Parathyroid adenoma (tissue), 2 donors: ENCODE measurements around the gene EPS8.

Experiments used
- H2AFZ ChIP-seq: fragments of 300-600 bp; sonication (generic); one replicate; pipeline ENCODE4 v1.7.0; 2017; ENCODE audit warnings: antibody characterized with exemption, mild to moderate bottlenecking
- H3K27ac ChIP-seq: fragments of 300-600 bp; sonication (generic); one replicate; pipeline ENCODE4 v1.7.0; 2017
- H3K27me3 ChIP-seq: fragments of 300-600 bp; sonication (generic); one replicate; pipeline ENCODE4 v1.7.0; 2017; ENCODE audit warnings: low read length; ENCODE audit not compliant: control insufficient read depth, insufficient read depth
- H3K36me3 ChIP-seq: fragments of 300-600 bp; sonication (generic); one replicate; pipeline ENCODE4 v1.7.0; 2017; ENCODE audit warnings: low read length; ENCODE audit not compliant: control insufficient read depth, insufficient read depth
- H3K4me1 ChIP-seq: fragments of 300-600 bp; sonication (generic); one replicate; pipeline ENCODE4 v1.7.0; 2017; ENCODE audit warnings: control low read depth
- H3K4me2 ChIP-seq: fragments of 300-600 bp; sonication (generic); one replicate; pipeline ENCODE4 v1.7.0; 2017; ENCODE audit warnings: low read length
- H3K4me3 ChIP-seq: fragments of 300-600 bp; sonication (generic); one replicate; pipeline ENCODE4 v1.7.0; 2017; ENCODE audit warnings: low read depth, low read length
- H3K79me2 ChIP-seq: fragments of 300-600 bp; sonication (generic); one replicate; pipeline ENCODE4 v1.7.0; 2017; ENCODE audit warnings: control low read depth
- H3K9ac ChIP-seq: fragments of 300-600 bp; sonication (generic); one replicate; pipeline ENCODE4 v1.7.0; 2017; ENCODE audit warnings: mild to moderate bottlenecking
- H3K9me3 ChIP-seq: fragments of 300-600 bp; sonication (generic); one replicate; pipeline ENCODE4 v1.7.0; 2017; ENCODE audit warnings: low read length; ENCODE audit not compliant: control insufficient read depth
- CTCF ChIP-seq: fragments of 300-600 bp; sonication (generic); IDR thresholded peaks from one replicate; pipeline ENCODE4 v1.7.0; 2017; ENCODE audit warnings: antibody characterized with exemption, mild to moderate bottlenecking
- donor health status: primary hyperparathyroidism.

EPS8 gene

GRCh38 chr12:15649347-15649746 is 139.8 kb downstream of the EPS8 start:
- Histone ChIP-seq H3K4me1 (no peaks in the 10 kb centered on the region), H3K27me3 (no peaks in the 10 kb centered on the region), H3K27ac (no peak overlapping the region)

GRCh38 chr12:15648558-15648957 is 140.6 kb downstream of the EPS8 start:
- TF ChIP-seq CTCF: no peak
- H2AFZ ChIP-seq: no peak overlapping the region
- H3K4me2 ChIP-seq: no peak overlapping the region
- no peak overlapping the region for H3K27ac ChIP-seq
- no peaks in the 10 kb centered on the region for H3K27me3 ChIP-seq
- H3K36me3 ChIP-seq: no peaks in the 10 kb centered on the region
- H3K4me1 ChIP-seq: no peaks in the 10 kb centered on the region
- H3K9me3 ChIP-seq: no peaks in the 10 kb centered on the region
- H3K4me3 ChIP-seq: no peak overlapping the region
- no peak overlapping the region for H3K9ac ChIP-seq
- H3K79me2 ChIP-seq: no peaks in the 10 kb centered on the region

More at GRCh38 chr12:15649347-15649746, 139.8 kb downstream of the EPS8 start:
- no peak for TF ChIP-seq CTCF
- Histone ChIP-seq H3K79me2 (no peaks in the 10 kb centered on the region), H2AFZ (no peak overlapping the region), H3K4me3 (no peak overlapping the region), H3K9ac (no peak overlapping the region), H3K36me3 (no peaks in the 10 kb centered on the region), H3K4me2 (no peak overlapping the region), H3K9me3 (no peaks in the 10 kb centered on the region)

- Histone ChIP-seq H3K9me3 (no peaks in the 10 kb centered on the region), H3K27me3 (no peaks in the 10 kb centered on the region), H3K9ac (no peak overlapping the region), H3K27ac (no peak overlapping the region), H3K36me3 (no peaks in the 10 kb centered on the region), H3K4me3 (no peak overlapping the region), H2AFZ (no peak overlapping the region), H3K79me2 (no peaks in the 10 kb centered on the region), H3K4me2 (no peak overlapping the region), H3K4me1 (no peaks in the 10 kb centered on the region)
- no peak for TF ChIP-seq CTCF
Observed at GRCh38 chr12:15646581-15646980, 142.6 kb downstream of the EPS8 start.

- Histone ChIP-seq H3K27me3 (no peaks in the 10 kb centered on the region), H2AFZ (no peak overlapping the region), H3K79me2 (no peaks in the 10 kb centered on the region), H3K4me2 (no peak overlapping the region), H3K4me1 (no peaks in the 10 kb centered on the region), H3K4me3 (no peak overlapping the region), H3K9ac (no peak overlapping the region), H3K27ac (no peak overlapping the region), H3K36me3 (no peaks in the 10 kb centered on the region), H3K9me3 (no peaks in the 10 kb centered on the region)
- no peak for TF ChIP-seq CTCF
Observed at GRCh38 chr12:15644700-15645099, 144.5 kb downstream of the EPS8 start.

- H3K4me1 ChIP-seq: no peaks in the 10 kb centered on the region
- no peak overlapping the region for H3K9ac ChIP-seq
- H3K4me2 ChIP-seq: no peak overlapping the region
- H3K9me3 ChIP-seq: no peaks in the 10 kb centered on the region
- no peaks in the 10 kb centered on the region for H3K27me3 ChIP-seq
- no peak overlapping the region for H3K4me3 ChIP-seq
- H3K27ac ChIP-seq: no peak overlapping the region
- H2AFZ ChIP-seq: no peak overlapping the region
- no peaks in the 10 kb centered on the region for H3K79me2 ChIP-seq
- TF ChIP-seq CTCF: no peak
- H3K36me3 ChIP-seq: no peaks in the 10 kb centered on the region
Observed at GRCh38 chr12:15638231-15638630, 151.0 kb downstream of the EPS8 start.
